GM18505 (cell line): ENCODE data around the gene PTPN14.
A peak's percentile ranks its signal among the peaks of the same experiment; 100 is the strongest.

ENCODE experiments used
- ATAC-seq: cut with Tn5 transposase; IDR thresholded peaks from one replicate; pipeline ENCODE4 v1.9.1; 2021; ENCODE audit not compliant: unreplicated experiment
- POLR2A ChIP-seq: IDR thresholded peaks from 4 replicates; pipeline ENCODE4 v1.6.1; 2011; ENCODE audit warnings: borderline replicate concordance; ENCODE audit not compliant: insufficient read depth, insufficient read length; ENCODE audit errors: extremely low read depth

Gene PTPN14

DNA sequence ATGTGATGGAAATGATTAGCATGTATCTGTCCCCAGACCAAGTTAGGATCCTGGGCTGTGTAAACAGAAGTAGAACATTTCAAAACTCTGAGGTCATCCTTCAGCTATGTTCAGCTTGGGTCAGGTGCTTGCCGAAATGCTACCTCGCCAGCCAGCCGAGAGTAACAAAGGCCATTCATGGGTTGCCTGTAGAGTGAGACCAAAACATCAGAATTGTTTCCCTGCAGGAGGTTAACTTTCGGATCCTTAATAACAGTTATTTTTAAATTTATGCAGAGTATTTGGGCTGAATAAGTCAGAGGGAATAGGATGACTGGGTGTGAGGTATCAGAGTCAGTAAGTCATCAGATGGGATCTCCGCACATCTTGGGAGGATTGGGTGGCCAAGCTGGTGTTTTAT lies 234.8 kb downstream of the PTPN14 start:
- ATAC-seq, result no peak
- TF ChIP-seq POLR2A, result no peak

GRCh38 chr1:214314178-214314843 lies 237.1 kb downstream of the PTPN14 start:
- no peak for TF ChIP-seq POLR2A
- ATAC-seq, result no peak

DNA sequence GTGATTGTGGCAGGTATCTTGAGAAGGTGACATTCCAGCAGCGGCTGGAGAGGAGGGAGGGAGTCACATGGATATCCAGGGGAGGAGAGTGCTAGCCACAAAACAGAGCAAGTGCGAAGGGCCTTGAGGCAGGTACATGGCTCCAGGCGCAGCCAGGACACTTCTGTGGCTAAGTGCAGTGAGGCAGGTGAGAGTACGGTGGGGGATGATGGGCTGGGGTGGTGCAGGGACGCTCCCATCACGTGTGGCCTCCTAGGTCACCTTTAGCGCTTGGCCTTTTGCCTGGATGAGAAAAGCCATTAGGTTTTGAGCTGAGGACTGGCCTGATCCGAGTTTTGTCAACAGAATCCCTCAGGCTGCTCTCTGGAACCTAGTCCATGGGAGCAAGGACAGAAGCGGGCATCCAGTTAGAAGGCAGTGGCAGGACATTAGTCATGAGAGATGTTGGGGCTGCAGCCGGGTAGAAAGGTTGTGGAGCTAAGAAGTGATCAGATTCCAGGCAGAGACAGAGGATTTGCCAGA lies 238.8 kb downstream of the PTPN14 start:
- TF ChIP-seq POLR2A, result no peak
- no peak for ATAC-seq

DNA sequence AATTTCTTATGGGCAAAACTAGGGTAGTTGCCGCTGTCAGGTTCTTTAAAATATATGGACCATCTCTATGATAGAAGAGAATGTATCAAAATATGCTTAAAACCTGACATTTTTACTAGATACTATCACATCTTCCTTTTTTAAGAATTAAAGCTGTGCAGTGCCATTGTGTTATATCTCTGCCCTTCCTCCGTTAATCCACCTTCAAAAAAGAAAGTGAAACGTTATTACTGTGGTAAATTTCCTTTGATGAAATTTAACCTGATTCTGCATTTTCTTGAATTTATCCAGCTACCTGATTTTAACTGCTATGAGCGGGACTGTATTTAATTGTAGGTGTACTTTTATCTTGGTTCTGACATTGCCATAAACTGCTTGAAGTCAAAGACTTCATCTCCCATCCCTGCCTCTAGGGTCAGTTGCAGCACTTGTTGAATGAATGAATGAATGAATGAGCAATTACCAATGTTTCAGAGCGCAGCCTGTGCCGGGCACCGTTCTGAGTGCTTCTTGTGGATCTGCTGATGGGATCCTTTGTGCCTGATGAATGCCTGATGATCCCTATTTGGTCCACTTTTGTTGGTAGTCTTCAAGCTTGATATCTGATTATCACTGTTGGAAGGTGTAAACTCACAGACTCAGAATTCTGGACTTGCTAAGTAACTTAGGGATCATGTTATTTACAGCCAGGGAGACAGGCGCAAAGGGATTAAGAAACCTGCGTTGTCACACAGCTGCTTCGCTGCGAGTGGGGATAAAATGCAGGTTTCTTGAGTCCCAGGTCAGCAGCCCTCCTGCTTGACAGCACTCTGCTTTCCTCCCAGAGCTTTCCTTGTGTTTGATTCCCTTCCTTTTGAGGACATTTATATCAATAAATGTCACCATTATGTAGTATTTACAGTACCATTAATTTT lies 240.4 kb downstream of the PTPN14 start:
- TF ChIP-seq POLR2A, result no peak
- ATAC-seq, result no peak

DNA sequence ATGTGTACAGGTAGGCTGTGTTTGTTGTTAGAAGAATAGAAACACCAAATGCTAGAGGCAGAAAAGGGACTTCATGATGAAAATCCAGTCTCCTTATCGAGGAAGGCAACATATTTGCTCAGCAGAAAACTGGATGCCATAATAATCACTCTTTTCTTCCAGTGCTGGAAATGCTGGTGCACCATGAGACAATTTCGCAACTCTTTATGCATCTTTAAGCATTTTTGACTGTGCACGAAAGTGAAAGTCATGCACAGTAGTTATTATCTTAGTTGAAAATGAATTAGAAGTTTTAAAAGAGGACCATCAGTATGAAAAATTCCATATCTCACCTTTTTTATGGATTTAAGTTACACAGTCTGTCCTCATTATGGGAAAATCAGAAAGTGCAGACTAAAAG lies 241.4 kb downstream of the PTPN14 start:
- no peak for TF ChIP-seq POLR2A
- ATAC-seq, result peak; percentile 57

GRCh38 chr1:214306269-214306668 lies 245.1 kb downstream of the PTPN14 start:
- no peak for ATAC-seq
- TF ChIP-seq POLR2A, result no peak

DNA sequence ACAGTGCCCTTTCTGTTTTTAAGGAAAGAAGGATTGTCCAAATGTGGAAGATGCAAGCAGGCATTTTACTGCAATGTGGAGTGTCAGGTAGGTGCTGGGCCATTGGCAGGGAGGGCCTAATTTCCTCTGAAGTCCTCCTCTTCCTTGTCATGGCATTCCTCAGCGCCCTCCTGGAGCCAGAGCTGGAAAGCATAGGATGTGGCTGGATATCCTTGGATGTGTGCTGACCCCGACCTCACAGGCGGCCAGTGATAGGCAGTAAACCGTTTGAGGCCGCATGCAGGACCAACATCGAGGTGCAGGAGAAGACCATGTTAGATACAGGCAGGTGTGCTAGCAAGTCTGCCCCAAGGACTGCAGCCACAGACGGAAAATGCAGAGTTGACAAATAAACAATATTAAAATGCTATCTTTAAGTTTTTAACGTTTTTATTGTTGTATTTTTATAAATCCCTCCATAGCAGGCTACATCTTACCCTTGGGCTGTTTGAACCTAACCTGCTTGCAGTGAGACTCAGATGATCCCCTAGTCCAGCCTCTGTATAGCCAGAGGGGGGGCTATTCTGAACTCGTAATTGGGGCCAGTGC lies 246.1 kb downstream of the PTPN14 start:
- ATAC-seq, result no peak
- no peak for TF ChIP-seq POLR2A

DNA sequence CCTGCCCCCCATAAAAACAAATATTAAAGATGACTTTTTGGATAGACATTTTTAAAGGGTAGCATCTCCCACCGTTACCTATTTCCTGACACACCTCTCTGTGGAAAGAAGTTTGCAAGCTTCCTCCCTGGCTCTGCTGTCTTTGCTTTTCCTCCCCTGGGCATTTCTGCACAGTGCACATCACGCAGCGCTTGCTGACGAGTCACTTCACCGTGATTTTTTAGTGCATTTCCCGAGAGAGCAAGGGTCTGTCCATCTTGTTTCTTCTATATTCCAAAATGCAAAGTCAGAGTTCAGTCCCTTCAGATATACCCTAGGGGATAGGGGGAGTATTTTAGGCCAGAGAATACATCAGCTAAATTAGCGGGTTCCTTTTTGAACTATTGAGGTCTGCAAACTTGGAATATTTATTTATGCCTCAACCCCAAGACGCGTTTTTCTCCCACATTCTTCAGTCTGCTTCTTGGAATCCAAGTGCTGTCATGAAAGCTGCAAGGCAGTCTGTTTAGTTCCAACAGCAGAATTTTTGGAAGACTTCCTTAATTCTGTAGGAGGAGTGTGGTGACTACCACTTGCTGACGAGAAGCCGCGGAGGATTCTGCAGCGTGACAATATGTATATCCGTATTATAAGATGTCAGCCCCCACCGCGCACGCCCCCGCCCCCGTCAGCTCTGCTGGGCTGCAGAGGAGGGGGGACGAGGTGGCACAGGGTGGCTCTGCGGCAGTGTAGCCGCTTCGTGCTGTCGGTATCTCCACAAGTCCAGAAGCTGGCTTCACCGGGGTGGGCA lies 248.1 kb downstream of the PTPN14 start:
- TF ChIP-seq POLR2A, result no peak
- no peak for ATAC-seq

- no peak for TF ChIP-seq POLR2A
Measured at GRCh38 chr1:214301526-214301925, 249.9 kb downstream of the PTPN14 start.

DNA sequence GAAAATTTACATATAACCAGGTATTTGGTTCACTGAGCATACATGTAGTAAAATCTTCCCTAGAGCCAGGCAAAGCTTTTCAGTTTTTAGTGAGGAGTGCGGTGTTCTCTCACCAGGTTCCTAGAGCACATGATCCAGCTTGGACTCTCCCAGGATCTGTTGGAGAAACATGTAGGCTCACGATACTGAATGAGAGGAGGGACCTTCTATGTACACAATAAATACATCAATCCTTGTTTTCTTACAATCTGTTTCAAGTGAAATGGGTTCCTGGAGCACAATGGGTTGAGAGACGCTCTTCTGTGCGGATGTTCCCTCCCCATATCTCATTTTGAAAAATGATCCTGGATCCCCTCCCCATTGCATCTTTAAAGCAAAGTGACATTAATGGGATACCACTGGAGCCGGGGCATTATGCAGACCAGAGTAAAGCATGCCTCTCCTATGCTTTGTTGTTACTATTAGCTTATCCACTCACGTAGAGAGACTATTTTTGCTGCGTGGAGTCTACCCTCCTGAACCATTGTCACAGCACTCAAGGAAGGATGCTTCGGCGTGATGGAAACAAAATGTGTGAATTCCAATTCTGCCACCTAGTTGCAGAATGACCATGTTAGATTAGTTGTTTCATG lies 251.1 kb downstream of the PTPN14 start:
- no peak for ATAC-seq
- TF ChIP-seq POLR2A, result no peak

More at GRCh38 chr1:214301526-214301925, 249.9 kb downstream of the PTPN14 start:
- ATAC-seq, result no peak
